Measurements from ENCODE around the gene ART1.

ART1 gene

DNA sequence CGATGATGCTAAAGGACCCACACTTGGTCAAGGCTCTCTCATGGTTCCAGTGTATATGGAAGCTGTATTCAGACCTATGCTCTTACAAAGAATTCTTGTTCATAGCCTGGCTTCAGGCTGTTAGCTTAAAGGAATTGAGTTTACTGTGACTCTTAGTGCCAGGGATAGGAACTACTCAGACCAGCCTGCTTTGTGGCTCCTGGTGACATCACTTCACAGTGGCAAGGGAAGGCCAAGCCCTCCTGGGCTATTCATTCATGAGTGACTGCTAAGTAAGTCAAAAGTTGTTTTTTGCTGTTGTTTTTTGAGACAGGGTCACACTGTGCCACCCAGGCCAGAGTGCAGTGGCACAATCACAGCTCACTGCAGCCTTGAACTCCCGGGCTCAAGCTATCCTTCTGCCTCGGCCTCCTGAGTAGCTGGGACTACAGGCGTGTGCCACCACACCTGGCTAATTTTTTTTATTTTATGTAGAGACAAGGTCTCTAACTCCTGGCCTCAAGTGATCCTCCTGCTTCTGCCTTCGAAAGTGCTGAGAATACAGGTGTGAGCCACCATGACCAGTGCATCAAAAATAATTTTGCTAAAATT, 12.8 kb upstream of the ART1 start:
- TF ChIP-seq, protein P1, sequence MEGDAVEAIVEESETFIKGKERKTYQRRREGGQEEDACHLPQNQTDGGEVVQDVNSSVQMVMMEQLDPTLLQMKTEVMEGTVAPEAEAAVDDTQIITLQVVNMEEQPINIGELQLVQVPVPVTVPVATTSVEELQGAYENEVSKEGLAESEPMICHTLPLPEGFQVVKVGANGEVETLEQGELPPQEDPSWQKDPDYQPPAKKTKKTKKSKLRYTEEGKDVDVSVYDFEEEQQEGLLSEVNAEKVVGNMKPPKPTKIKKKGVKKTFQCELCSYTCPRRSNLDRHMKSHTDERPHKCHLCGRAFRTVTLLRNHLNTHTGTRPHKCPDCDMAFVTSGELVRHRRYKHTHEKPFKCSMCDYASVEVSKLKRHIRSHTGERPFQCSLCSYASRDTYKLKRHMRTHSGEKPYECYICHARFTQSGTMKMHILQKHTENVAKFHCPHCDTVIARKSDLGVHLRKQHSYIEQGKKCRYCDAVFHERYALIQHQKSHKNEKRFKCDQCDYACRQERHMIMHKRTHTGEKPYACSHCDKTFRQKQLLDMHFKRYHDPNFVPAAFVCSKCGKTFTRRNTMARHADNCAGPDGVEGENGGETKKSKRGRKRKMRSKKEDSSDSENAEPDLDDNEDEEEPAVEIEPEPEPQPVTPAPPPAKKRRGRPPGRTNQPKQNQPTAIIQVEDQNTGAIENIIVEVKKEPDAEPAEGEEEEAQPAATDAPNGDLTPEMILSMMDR (IDR thresholded peaks at IDR 0.05; ENCODE audit: low read depth, low read length) = no peak
- no peak for DNase-seq (ENCODE audit: low read depth in 2 of 2)
- H3K4me3 ChIP-seq (replicated peaks in 1 of 2; ENCODE audit: low read depth in 2 of 2, low read length in 2 of 2) = no peak overlapping the region

DNA sequence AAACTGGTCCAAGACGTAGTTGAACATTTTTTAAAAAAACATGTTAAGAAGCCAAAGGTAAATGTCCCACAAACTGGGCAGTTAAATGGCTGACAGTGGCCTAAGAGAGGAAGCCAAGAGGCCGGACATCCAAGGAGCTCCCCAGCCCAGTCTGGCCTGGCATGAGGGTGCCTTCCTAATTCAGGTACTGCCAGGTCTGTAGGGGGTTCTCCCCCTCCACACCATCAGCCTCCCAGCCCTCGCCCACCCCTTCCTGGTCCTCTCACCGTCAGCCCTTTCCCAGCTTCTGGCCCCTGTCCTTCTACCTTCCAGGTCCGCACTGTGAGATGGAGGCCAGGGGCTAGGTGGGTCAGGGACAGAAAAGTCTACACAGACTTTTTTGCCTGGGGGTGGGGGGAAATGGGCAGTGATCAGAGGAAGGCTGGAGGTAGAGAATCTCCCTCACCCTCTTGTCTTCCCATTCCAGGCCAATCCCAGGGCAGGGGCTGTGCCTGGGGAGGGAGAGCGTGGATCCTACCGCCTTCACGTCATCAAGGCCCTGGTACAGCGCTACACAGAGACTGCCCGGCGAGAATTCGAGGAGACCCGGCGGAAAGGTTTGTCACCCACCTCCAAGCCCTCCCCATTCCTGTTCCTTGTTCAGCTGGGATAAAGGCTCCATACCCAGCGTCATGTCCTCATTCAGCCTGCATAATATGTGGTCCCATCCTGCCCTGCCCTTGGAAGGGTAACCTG, 9.1 kb upstream of the ART1 start:
- no peak for DNase-seq (ENCODE audit: low read depth in 2 of 2)

DNA sequence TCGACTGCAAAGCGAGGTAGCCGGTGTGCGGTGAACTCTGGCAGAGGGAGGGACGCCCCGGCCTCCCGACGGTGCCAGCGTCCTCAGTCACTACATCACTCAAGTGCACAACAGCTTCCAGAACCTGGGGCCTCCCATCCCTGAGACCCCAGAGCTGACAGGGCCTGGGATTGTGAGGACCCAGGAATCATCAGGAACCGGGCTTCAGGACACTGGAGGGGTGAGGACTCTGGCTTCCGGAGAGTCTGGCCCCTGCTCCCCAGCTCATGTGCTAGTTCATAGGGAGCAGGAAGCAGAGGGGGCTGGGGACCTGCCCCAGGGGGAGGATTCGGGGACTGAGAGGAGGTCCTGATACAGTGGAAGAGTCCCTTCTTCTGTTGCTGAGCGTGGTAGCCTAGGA, 7.7 kb upstream of the ART1 start:
- no peak overlapping the region for H3K4me3 ChIP-seq (replicated peaks in 1 of 2; ENCODE audit: low read depth in 2 of 2, low read length in 2 of 2)
- no peak for DNase-seq (ENCODE audit: low read depth in 2 of 2)
- TF ChIP-seq, protein P1 (IDR thresholded peaks at IDR 0.05; ENCODE audit: low read depth, low read length) = no peak

More for the DNA sequence above, 9.1 kb upstream of the ART1 start:
- TF ChIP-seq, protein P1 (IDR thresholded peaks at IDR 0.05; ENCODE audit: low read depth, low read length) = no peak
- no peak overlapping the region for H3K4me3 ChIP-seq (replicated peaks in 1 of 2; ENCODE audit: low read depth in 2 of 2, low read length in 2 of 2)

DNA sequence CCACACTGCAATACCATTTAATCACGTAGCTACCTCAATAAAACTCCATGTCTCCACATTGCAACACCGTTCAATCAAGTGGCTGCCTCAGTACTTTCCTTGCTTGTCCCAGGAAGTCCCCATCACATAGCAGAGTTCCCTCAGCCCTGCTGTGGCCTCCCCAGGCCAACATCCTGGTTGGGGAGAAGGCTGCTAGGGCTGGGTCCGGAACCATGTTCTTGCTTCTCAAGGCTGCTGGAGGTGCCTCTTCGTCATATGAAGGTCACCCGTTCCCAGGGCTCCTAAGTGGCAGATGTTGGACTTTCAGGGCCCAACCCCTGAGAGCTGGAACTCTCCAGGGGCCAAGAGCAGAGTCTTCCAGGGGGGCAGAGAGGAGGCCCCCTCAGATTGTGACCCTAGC, 6.4 kb upstream of the ART1 start:
- no peak overlapping the region for H3K4me3 ChIP-seq (replicated peaks in 1 of 2; ENCODE audit: low read depth in 2 of 2, low read length in 2 of 2)
- TF ChIP-seq, protein P1 (IDR thresholded peaks at IDR 0.05; ENCODE audit: low read depth, low read length) = no peak
- no peak for DNase-seq (ENCODE audit: low read depth in 2 of 2)

DNA sequence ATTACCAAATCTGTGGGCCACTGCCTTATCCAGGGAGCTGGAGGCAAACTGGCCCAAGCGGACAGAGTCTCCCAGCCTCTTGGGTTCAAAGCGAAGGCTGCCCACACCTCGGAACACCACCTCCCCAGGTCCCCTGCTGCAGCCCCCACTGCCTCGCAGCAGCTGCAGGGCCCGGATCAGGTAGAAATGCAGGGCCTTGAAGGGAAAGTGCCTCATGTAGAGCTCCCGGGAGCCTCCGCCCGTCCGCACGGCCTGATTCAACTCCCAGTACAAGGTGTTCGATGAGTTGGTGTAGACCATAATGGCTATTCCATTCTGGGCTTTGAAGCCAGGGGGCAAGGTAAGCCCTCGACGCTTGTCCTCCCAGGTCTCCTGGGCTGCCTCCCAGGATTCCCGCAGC, 5.1 kb upstream of the ART1 start:
- TF ChIP-seq, protein P1 (IDR thresholded peaks at IDR 0.05; ENCODE audit: low read depth, low read length) = no peak
- DNase-seq (ENCODE audit: low read depth in 2 of 2) = no peak
- no peak overlapping the region for H3K4me3 ChIP-seq (replicated peaks in 1 of 2; ENCODE audit: low read depth in 2 of 2, low read length in 2 of 2)

DNA sequence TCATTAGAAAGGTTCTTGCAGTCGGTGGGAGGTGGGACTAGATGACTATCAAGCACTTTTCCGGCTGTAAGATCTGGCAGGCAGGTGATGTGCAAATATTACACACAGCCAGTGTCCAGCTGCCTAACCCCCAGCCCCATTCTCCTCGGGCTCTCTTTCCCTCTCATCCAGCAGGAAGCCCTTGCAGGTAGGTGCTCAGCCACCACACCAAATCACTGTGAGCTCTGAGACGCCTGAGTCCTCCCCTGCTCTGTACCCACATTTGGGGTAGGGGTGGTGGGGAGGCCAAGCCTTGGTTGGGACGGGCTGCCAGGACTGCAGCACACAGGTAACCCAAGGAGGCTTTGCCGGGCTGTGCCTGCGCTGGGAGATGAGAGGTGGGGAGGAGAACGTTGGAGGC, 3.7 kb upstream of the ART1 start:
- TF ChIP-seq, protein P1 (IDR thresholded peaks at IDR 0.05; ENCODE audit: low read depth, low read length) = no peak
- no peak overlapping the region for H3K4me3 ChIP-seq (replicated peaks in 1 of 2; ENCODE audit: low read depth in 2 of 2, low read length in 2 of 2)
- no peak for DNase-seq (ENCODE audit: low read depth in 2 of 2)
